ENCODE results near the gene USH2A.

- TF ChIP-seq CTCF (IDR thresholded peaks at IDR 0.05) (no peak), POLR2A (IDR thresholded peaks at IDR 0.05; ENCODE audit: low read depth) (no peak), EP300 (IDR thresholded peaks at IDR 0.05) (no peak)
Observed at GRCh38 chr1:215825056-215825455, 598.2 kb downstream of the USH2A start.
